ENCODE results near the gene MKRN1. TPM values are rescaled to one million over a fixed set of nuclear protein-coding genes. Genes with fewer than 3 reads are reported as not detected.
"Not testable (repeated sequence)": the region's sequence is repeated elsewhere in the genome, so short reads cannot be mapped to it uniquely, and the experiment has no call there.

Gene MKRN1
- total RNA-seq, 1 donor from 2014 or later, result 95.7 TPM

- H3K4me3 ChIP-seq (ENCODE audit: insufficient read depth, low read depth, low read length), result no peak overlapping the region
- H3K4me1 Mint-ChIP-seq (ENCODE audit: low read depth, unreplicated experiment), result peaks cover 3% of the 10 kb centered on the region
- H3K27me3 Mint-ChIP-seq (ENCODE audit: low read depth, unreplicated experiment), result peaks cover 2% of the 10 kb centered on the region
- no peak for TF ChIP-seq CTCF (IDR thresholded peaks at IDR 0.05; ENCODE audit: insufficient read depth, low read depth, low read length)
- TF ChIP-seq EZH2 (IDR thresholded peaks at IDR 0.05; ENCODE audit: insufficient read depth, low read length), result no peak
- no peak overlapping the region for H3K27ac Mint-ChIP-seq (ENCODE audit: unreplicated experiment)
- H3K27ac ChIP-seq (ENCODE audit: low read depth, low read length), result no peak overlapping the region
- no peak overlapping the region for H3K9ac ChIP-seq (ENCODE audit: low read length)
- peaks cover 5% of the 10 kb centered on the region for H3K4me1 ChIP-seq (ENCODE audit: insufficient read depth, low read length)
- no peaks in the 10 kb centered on the region for H3K79me2 ChIP-seq (ENCODE audit: insufficient read depth, low read length)
- FAIRE-seq, result no peak
- no peaks in the 10 kb centered on the region for H3K9me3 ChIP-seq (ENCODE audit: insufficient read depth, low read depth, low read length)
- H3K9me3 Mint-ChIP-seq (ENCODE audit: unreplicated experiment), result no peaks in the 10 kb centered on the region
- H4K20me1 ChIP-seq (ENCODE audit: insufficient read depth, low read length), result no peaks in the 10 kb centered on the region
- no peak for DNase-seq (ENCODE audit: low read depth)
- no peaks in the 10 kb centered on the region for H3K36me3 ChIP-seq (ENCODE audit: insufficient read depth, low read length)
- H3K27me3 ChIP-seq (ENCODE audit: insufficient read depth, low read length), result no peaks in the 10 kb centered on the region
- H2AFZ ChIP-seq (ENCODE audit: low read depth, low read length), result no peak overlapping the region
- H3K36me3 Mint-ChIP-seq (ENCODE audit: low read depth, unreplicated experiment), result no peaks in the 10 kb centered on the region
- H3K4me3 Mint-ChIP-seq (ENCODE audit: unreplicated experiment), result no peak overlapping the region
- H3K4me2 ChIP-seq (ENCODE audit: low read length), result no peak overlapping the region
Observed at GRCh38 chr7:140501966-140502365, 22.7 kb upstream of the MKRN1 start.

DNA sequence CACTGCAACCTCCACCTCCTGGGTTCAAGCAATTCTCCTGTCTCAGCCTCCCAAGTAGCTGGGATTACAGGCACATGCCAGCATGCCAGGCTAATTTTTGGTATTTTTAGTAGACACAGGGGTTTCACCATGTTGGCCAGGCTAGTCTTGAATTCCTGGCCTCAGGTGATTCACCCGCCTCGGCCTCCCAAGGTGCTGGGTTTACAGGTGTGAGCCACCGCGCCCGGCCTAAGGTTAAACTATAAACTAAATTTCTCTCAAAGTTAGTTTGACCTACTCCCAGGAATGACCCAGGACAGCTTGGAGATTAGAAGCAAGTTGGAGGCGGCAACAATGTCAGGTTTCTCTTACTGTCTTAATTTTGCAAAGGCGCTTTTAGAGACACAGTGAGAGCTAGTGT is 18.5 kb upstream of the MKRN1 start:
- not testable (repeated sequence) for H3K36me3 ChIP-seq (ENCODE audit: insufficient read depth, low read length); H3K27ac Mint-ChIP-seq (ENCODE audit: unreplicated experiment); H3K4me1 ChIP-seq (ENCODE audit: insufficient read depth, low read length)

DNA sequence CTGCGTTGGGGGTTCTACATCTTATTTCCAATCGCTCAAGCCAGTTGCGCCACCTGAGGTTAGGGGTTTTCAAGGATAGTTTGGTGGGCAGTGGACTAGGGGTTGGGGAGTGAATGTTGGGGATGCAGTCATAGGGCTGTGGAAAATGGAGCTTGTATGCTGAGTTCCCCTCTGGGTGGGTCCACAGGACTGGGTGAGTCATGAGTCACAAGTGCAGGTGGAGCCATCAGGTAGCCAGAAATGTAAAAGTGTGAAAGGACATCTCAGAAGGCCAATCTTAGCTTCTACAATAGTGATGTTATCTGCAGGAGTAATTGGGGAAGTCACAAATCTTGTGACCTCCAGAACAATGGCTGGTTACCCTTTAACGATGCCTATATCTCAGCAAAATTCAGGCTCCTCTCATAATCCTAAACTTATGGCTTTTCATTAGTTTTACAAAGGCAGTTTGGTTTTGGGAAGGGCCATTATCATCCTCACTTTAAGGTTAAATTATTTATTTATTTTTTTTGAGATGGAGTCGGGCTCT is 18.0 kb upstream of the MKRN1 start:
- H3K36me3 Mint-ChIP-seq (ENCODE audit: low read depth, unreplicated experiment), result no peaks in the 10 kb centered on the region
- H3K27me3 ChIP-seq (ENCODE audit: insufficient read depth, low read length), result no peaks in the 10 kb centered on the region
- no peak overlapping the region for H3K4me3 ChIP-seq (ENCODE audit: insufficient read depth, low read depth, low read length)
- no peak overlapping the region for H3K9ac ChIP-seq (ENCODE audit: low read length)
- no peak overlapping the region for H2AFZ ChIP-seq (ENCODE audit: low read depth, low read length)
- TF ChIP-seq CTCF (IDR thresholded peaks at IDR 0.05; ENCODE audit: insufficient read depth, low read depth, low read length), result no peak
- no peak for TF ChIP-seq EZH2 (IDR thresholded peaks at IDR 0.05; ENCODE audit: insufficient read depth, low read length)
- H3K79me2 ChIP-seq (ENCODE audit: insufficient read depth, low read length), result no peaks in the 10 kb centered on the region
- H4K20me1 ChIP-seq (ENCODE audit: insufficient read depth, low read length), result no peaks in the 10 kb centered on the region
- no peaks in the 10 kb centered on the region for H3K36me3 ChIP-seq (ENCODE audit: insufficient read depth, low read length)
- no peak overlapping the region for H3K4me2 ChIP-seq (ENCODE audit: low read length)
- H3K27me3 Mint-ChIP-seq (ENCODE audit: low read depth, unreplicated experiment), result peaks cover 2% of the 10 kb centered on the region
- H3K4me3 Mint-ChIP-seq (ENCODE audit: unreplicated experiment), result no peak overlapping the region
- H3K9me3 Mint-ChIP-seq (ENCODE audit: unreplicated experiment), result no peaks in the 10 kb centered on the region
- no peaks in the 10 kb centered on the region for H3K4me1 ChIP-seq (ENCODE audit: insufficient read depth, low read length)
- DNase-seq (ENCODE audit: low read depth) (no peak), FAIRE-seq (no peak)
- H3K27ac ChIP-seq (ENCODE audit: low read depth, low read length), result no peak overlapping the region
- no peaks in the 10 kb centered on the region for H3K4me1 Mint-ChIP-seq (ENCODE audit: low read depth, unreplicated experiment)
- H3K27ac Mint-ChIP-seq (ENCODE audit: unreplicated experiment), result no peak overlapping the region
- no peaks in the 10 kb centered on the region for H3K9me3 ChIP-seq (ENCODE audit: insufficient read depth, low read depth, low read length)

More for the DNA sequence above, 18.5 kb upstream of the MKRN1 start:
- not testable (repeated sequence) for H3K27ac ChIP-seq (ENCODE audit: low read depth, low read length); H3K4me1 Mint-ChIP-seq (ENCODE audit: low read depth, unreplicated experiment); H3K9me3 Mint-ChIP-seq (ENCODE audit: unreplicated experiment); H3K9ac ChIP-seq (ENCODE audit: low read length); H3K27me3 Mint-ChIP-seq (ENCODE audit: low read depth, unreplicated experiment); H3K4me3 ChIP-seq (ENCODE audit: insufficient read depth, low read depth, low read length); H3K4me3 Mint-ChIP-seq (ENCODE audit: unreplicated experiment); H3K36me3 Mint-ChIP-seq (ENCODE audit: low read depth, unreplicated experiment); H3K4me2 ChIP-seq (ENCODE audit: low read length); H2AFZ ChIP-seq (ENCODE audit: low read depth, low read length); FAIRE-seq; H3K9me3 ChIP-seq (ENCODE audit: insufficient read depth, low read depth, low read length); DNase-seq (ENCODE audit: low read depth); H4K20me1 ChIP-seq (ENCODE audit: insufficient read depth, low read length); H3K79me2 ChIP-seq (ENCODE audit: insufficient read depth, low read length); H3K27me3 ChIP-seq (ENCODE audit: insufficient read depth, low read length)

All from astrocyte (in vitro differentiated cells and primary cell).